Camera-type eye (tissue), 1 donor: ENCODE data around the gene CKAP2L. TPM values are rescaled to one million over a fixed set of nuclear protein-coding genes. Genes with fewer than 3 reads are reported as not detected.

Experiments used
- total RNA-seq: library from RNA; depleted of rRNA; stranded (reverse); fragments of >200 nt; gene quantifications from one replicate; pipeline ENCODE4 v1.2.3, GENCODE V29; 2014

Gene CKAP2L
- total RNA-seq, result 8.0 TPM

GRCh38 chr2:112764071-112765044 is at the start of gene CKAP2L:
Gene CKAP2L, minus strand, starts transcription at chr2:112764609. Its CDS starts 11 bp downstream, at chr2:112764598.

GRCh38 chr2:112784199-112785189 is 20.1 kb upstream of the CKAP2L start, which contains the start of gene IL1A:
Gene IL1A, minus strand, starts transcription at chr2:112784493. Its CDS starts 723 bp downstream, at chr2:112783770.

GRCh38 chr2:112720785-112721184 is 43.6 kb downstream of the CKAP2L start, which contains the start of gene NT5DC4:
Gene NT5DC4, plus strand, starts transcription at chr2:112721020. Its CDS starts 60 bp downstream, at chr2:112721080.

Other genes starting within 250 kb of the CKAP2L start
- gene POLR1B, start 222.1 kb downstream of the CKAP2L start, total RNA-seq, result 27.4 TPM
- 28.8 TPM for gene CHCHD5, start 180.0 kb downstream of the CKAP2L start, total RNA-seq
- gene SLC20A1, start 118.7 kb downstream of the CKAP2L start, total RNA-seq, result 71.6 TPM
- gene NT5DC4, start 43.6 kb downstream of the CKAP2L start, total RNA-seq, result 0.22 TPM
- not detected for gene IL1A, start 19.9 kb upstream of the CKAP2L start, total RNA-seq
- 1.6 TPM for gene IL1B, start 72.2 kb upstream of the CKAP2L start, total RNA-seq
- gene IL37, start 146.6 kb upstream of the CKAP2L start, total RNA-seq, result not detected
- not detected for gene IL36G, start 213.4 kb upstream of the CKAP2L start, total RNA-seq
- not detected for gene IL36A, start 240.8 kb upstream of the CKAP2L start, total RNA-seq